Measurements from ENCODE around the gene ZFP3. TPM values are rescaled to one million over a fixed set of nuclear protein-coding genes. Genes with fewer than 3 reads are reported as not detected.

The ZFP3 gene
- total RNA-seq, 4 donors from 2014 or later = 5.8 to 8.1 (median 6.6) TPM

Small RNAs within 50 kb of the gene (small RNA-seq; reads per million reads assigned to genes)
- gene AC012146.4 = 0 reads per million in 4 donors

Other genes starting within 250 kb of the ZFP3 start
- 10 to 100 TPM; 29.3 to 48.6 (median 46.4) TPM for gene MINK1, start 245.1 kb upstream of the ZFP3 start, total RNA-seq
- gene C17orf107, start 178.9 kb upstream of the ZFP3 start, total RNA-seq = under 1 TPM; 0.30 to 0.81 (median 0.68) TPM
- gene CHRNE, start 175.4 kb upstream of the ZFP3 start, total RNA-seq = under 1 TPM in 2 of 4 donors, not detected in 2; 0.23 to 0.67 TPM
- gene GP1BA, start 146.2 kb upstream of the ZFP3 start, total RNA-seq = under 1 TPM in 1 of 4 donors, not detected in 3; 0.19 TPM
- gene SLC25A11, start 138.4 kb upstream of the ZFP3 start, total RNA-seq = 10 to 100 TPM; 28.7 to 58.9 (median 46.8) TPM
- gene RNF167, start 138.2 kb upstream of the ZFP3 start, total RNA-seq = 10 to 100 TPM; 67.3 to 98.8 (median 85.9) TPM
- gene PFN1, start 129.9 kb upstream of the ZFP3 start, total RNA-seq = 1,000 to 10,000 TPM in 2 of 4 donors, 100 to 1,000 TPM in 2; 920 to 1,441 (median 1,060) TPM
- 10 to 100 TPM in 2 of 4 donors, 1 to 10 TPM in 2; 1.5 to 16.2 (median 7.6) TPM for gene ENO3, start 127.3 kb upstream of the ZFP3 start, total RNA-seq
- gene SPAG7, start 110.7 kb upstream of the ZFP3 start, total RNA-seq = 10 to 100 TPM; 35.1 to 77.5 (median 55.2) TPM
- 10 to 100 TPM; 16.7 to 50.0 (median 26.1) TPM for gene CAMTA2, start 90.8 kb upstream of the ZFP3 start, total RNA-seq
- gene INCA1, start 80.9 kb upstream of the ZFP3 start, total RNA-seq = 1 to 10 TPM in 2 of 4 donors, under 1 TPM in 1, not detected in 1; 0.93 to 4.4 (median 3.8) TPM
- gene KIF1C, start 80.5 kb upstream of the ZFP3 start, total RNA-seq = 100 to 1,000 TPM; 147 to 302 (median 180) TPM
- not detected for gene SLC52A1, start 43.0 kb upstream of the ZFP3 start, total RNA-seq
- 10 to 100 TPM; 10.5 to 22.9 (median 14.7) TPM for gene ZNF232, start 33.4 kb downstream of the ZFP3 start, total RNA-seq
- 1 to 10 TPM in 1 of 4 donors, under 1 TPM in 3; 0.07 to 6.1 (median 0.20) TPM for gene USP6, start 37.6 kb downstream of the ZFP3 start, total RNA-seq
- gene ZNF594, start 113.4 kb downstream of the ZFP3 start, total RNA-seq = 10 to 100 TPM in 2 of 4 donors, 1 to 10 TPM in 2; 8.4 to 21.3 (median 10.7) TPM
- 1 to 10 TPM in 2 of 4 donors, under 1 TPM in 1, not detected in 1; 0.49 to 2.2 (median 1.9) TPM for gene SCIMP, start 156.4 kb downstream of the ZFP3 start, total RNA-seq
- gene RABEP1, start 203.8 kb downstream of the ZFP3 start, total RNA-seq = 10 to 100 TPM; 47.4 to 63.4 (median 61.3) TPM